HL-60/S4 (cell line): ENCODE data around the gene ITGAL.
"Not testable (repeated sequence)": the region's sequence is repeated elsewhere in the genome, so short reads cannot be mapped to it uniquely, and the experiment has no call there.

Experiments used
- in situ Hi-C: fragments of 300-500 bp; cut with MboI; formaldehyde crosslinking; loops from 2 replicates; pipeline ENCODE4 v1.14.3; 2022; ENCODE audit warnings: low sequenced_read_pairs

ITGAL gene

GRCh38 chr16:30524575-30525568, 52.3 kb downstream of the ITGAL start:
- in situ Hi-C loops = loop anchor here (5.0 kb wide), 1 partner anchor 38 kb away; no protein-coding TSS in a partner anchor

GRCh38 chr16:30525844-30526136, 53.2 kb downstream of the ITGAL start:
- in situ Hi-C loops = no loop called here

GRCh38 chr16:30526137-30526822, 53.7 kb downstream of the ITGAL start, which contains the start of gene ZNF768:
ZNF768 (minus strand) TSS chr16:30526566; CDS start chr16:30526413, 153 bp downstream.
- in situ Hi-C loops = no loop called here

GRCh38 chr16:30526823-30527634, 54.5 kb downstream of the ITGAL start:
- in situ Hi-C loops = no loop called here

- in situ Hi-C loops = no loop called here
Observed at GRCh38 chr16:30527635-30528178, 55.2 kb downstream of the ITGAL start.

- in situ Hi-C loops = no loop called here
Observed at GRCh38 chr16:30528799-30529457, 56.4 kb downstream of the ITGAL start.

- in situ Hi-C loops = no loop called here
Observed at GRCh38 chr16:30530163-30531037, 57.9 kb downstream of the ITGAL start.

GRCh38 chr16:30532285-30533145, 60.0 kb downstream of the ITGAL start:
- in situ Hi-C loops = no loop called here

GRCh38 chr16:30533146-30533522, 60.6 kb downstream of the ITGAL start:
- in situ Hi-C loops = no loop called here

GRCh38 chr16:30533748-30534367, 61.3 kb downstream of the ITGAL start:
- in situ Hi-C loops = no loop called here

GRCh38 chr16:30534368-30535105, 62.0 kb downstream of the ITGAL start, which contains the start of gene ZNF747:
ZNF747 (minus strand) TSS chr16:30534858; CDS start chr16:30534679, 179 bp downstream.
- in situ Hi-C loops = no loop called here

GRCh38 chr16:30535106-30535776, 62.7 kb downstream of the ITGAL start:
- in situ Hi-C loops = no loop called here

- in situ Hi-C loops = no loop called here
Observed at GRCh38 chr16:30535777-30536190, 63.2 kb downstream of the ITGAL start.

GRCh38 chr16:30536391-30537024, 64.0 kb downstream of the ITGAL start:
- in situ Hi-C loops = not testable (repeated sequence)

GRCh38 chr16:30539000-30539964, 66.7 kb downstream of the ITGAL start:
- in situ Hi-C loops = no loop called here
